Stimulated activated CD8-positive, alpha-beta memory T cell treated with anti-CD3 and anti-CD28 coated beads, Interleukin-12 subunit alpha, Interleukin-12 subunit beta, amount 100 ng/mL, for 1 hour (primary cell): ENCODE results near the gene ADIRF.
"Not testable (repeated sequence)": the region's sequence is repeated elsewhere in the genome, so short reads cannot be mapped to it uniquely, and the experiment has no call there.

ENCODE experiments used
- DNase-seq: peaks from one replicate; pipeline ENCODE4 v3.0.0-alpha.2; 2020; ENCODE audit warnings: low read depth

The ADIRF gene

DNA sequence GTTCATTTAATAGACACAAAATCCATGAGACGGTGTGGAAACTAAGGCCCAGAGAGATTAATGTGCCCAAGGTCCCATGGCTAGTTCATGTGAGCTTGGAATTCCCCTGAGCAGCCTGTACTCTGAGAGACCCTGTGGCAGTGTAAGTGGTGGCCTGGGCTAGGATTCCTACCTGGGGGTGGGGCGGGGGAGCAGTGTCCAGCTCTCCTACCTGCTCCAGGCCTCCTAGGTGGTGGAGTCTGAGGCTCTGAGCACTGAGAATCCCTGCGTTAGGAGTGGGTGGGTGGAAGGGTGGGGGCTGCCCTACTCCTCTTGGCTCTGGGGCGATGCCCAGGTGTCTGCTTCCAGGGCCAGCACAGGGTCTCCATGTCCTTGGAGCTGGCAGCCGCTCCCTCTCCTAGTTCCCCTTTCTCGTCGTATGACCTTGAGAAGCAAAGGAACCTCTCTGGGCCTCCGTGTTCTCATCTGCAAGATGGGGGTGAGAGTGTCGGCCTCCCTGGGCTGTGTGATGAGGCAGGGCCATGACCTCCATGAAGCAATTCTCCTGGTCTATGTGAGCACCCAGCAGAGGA lies 7.3 kb upstream of the ADIRF start:
- no peak for DNase-seq

- no peak for DNase-seq
These were observed 6.7 kb upstream of the ADIRF start for GRCh38 chr10:86961481-86962091.

- no peak for DNase-seq
These were observed 5.9 kb upstream of the ADIRF start for GRCh38 chr10:86962136-86962980.

- DNase-seq, result no peak
These were observed 5.3 kb upstream of the ADIRF start for GRCh38 chr10:86962981-86963310.

GRCh38 chr10:86963341-86963919 lies 4.9 kb upstream of the ADIRF start:
- no peak for DNase-seq

GRCh38 chr10:86964061-86964846 lies 4.0 kb upstream of the ADIRF start:
- DNase-seq, result no peak

DNA sequence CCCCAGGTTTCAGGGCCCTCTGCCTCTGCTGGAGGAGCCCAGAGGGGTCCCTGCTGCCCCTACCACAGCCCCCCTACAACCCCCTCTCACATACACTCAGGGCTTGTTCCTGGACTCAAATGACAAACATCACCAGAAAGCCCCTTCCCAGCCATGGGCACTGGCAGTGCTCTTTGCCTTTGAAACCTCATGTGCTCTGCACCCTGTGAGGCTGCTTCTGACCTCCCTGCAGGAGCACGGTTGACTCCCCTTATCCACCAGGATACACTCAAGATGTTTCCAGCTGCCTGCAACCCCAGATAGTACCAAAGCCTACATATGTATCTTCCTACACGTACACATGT lies 3.5 kb upstream of the ADIRF start:
- DNase-seq, result no peak

- no peak for DNase-seq
These were observed 2.2 kb upstream of the ADIRF start for GRCh38 chr10:86965986-86966654.

GRCh38 chr10:86967481-86967941 lies 771 bp upstream of the ADIRF start:
- no peak for DNase-seq

DNA sequence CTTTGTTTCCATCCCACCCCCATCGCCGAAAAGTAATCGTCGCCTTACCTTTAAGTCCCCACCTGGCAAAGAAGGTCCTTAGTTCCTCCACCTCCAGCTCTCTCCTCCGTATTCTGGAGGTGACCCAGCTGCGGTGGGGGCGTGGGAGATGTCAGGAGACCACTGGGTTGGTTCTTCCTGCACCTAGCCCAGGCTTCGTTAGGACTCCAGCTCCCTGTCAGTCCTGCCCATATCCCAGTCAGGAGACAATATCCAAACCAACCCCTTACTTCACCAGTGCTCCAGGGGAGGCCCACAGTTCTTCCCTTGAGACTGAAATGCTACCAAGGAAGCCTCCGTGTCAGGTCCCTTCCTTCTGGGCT lies 693 bp downstream of the ADIRF start:
- DNase-seq, result no peak

DNA sequence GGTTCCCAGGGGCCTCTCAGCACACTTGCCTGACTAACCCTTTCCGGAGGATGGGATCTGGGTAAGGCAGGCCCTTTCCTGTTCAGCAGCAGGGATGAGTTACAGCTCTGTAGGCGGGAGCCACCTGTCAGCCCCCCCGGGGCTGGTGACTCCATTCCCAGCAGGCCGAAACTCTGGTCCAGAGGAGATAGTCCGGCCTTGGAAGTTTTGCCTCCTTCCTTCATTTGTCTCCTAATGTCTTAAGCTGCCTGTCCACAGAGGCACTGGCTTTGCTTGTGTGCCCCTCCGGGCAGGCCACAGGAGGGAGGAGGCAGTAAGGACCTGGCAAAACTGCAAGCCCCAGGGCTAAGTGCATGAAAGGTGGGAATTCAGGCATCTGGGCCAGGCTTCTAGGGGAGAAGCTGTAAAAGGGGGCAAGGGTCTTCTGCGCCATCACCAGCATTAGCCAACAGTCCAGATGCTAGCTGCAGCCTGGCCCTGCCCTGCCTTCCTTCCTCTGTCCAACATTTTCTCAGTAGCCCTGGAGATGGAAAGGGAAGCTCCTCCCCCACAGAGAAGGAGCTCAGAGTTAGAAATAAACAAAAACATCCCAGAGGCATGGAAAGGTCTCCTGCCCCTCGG lies 1.2 kb downstream of the ADIRF start:
- DNase-seq, result no peak

GRCh38 chr10:86970162-86970981 lies 2.1 kb downstream of the ADIRF start:
- no peak for DNase-seq

DNA sequence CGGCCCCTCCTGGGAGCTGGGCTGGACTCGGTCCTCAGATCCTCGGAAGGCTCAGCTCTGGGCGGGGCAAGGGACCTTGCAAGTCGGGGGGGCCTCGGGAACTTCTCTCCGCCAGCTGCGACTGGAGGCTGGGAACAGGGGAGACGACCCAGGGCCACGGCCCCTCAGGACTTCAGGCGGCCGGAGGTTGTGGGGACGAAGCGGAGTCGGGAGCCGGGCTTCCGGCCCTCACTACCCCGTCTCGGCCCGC lies 2.6 kb downstream of the ADIRF start:
- DNase-seq, result no peak

- DNase-seq, result peak; percentile 85
These were observed 3.1 kb downstream of the ADIRF start for GRCh38 chr10:86971232-86971991.

- DNase-seq, result no peak
These were observed 4.5 kb downstream of the ADIRF start for GRCh38 chr10:86972613-86973380.

DNA sequence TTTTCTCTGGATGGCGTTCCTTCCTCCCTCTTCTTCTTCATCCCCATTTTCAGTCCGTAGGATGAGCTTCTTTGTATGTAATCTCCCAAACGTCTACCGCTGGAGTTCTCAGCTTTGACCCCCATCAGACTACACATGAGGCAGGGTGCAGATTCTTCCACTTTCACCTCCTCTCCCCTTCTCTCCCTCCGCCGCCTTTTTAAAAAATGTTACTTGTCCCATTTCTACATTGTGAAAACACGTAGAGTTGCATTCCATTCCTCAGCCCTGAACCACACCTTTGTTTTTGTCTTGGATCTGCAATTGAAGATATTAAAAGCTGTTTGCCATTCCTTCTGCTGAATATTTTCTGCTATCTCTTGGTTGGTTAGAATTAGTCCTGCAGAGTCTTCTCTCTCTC lies 6.2 kb downstream of the ADIRF start:
- DNase-seq, result no peak

- no peak for DNase-seq
These were observed 8.2 kb downstream of the ADIRF start for GRCh38 chr10:86976362-86977056.

DNA sequence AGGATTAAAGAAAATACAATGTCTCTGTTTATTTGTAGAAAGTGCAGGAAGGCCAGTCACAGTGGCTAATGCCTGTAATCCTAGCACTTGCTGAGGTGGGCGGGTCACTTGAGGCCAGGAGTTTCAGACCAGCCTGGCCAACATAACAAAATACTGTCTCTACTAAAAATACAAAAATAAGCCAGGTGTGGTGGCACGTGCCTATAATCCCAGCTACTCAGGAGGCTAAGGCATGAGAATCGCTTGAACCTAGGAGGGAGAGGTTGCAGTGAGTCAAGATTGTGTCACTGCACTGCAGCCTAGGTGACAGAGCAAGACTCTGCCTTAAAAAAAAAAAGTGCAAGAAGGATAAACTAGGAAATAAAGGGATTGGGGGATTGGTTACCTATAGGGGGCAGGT lies 10.2 kb downstream of the ADIRF start:
- not testable (repeated sequence) for DNase-seq
